BE2C (cell line): Measurements from ENCODE around the gene ITPRID2. TPM values are rescaled to one million over a fixed set of nuclear protein-coding genes. Genes with fewer than 3 reads are reported as not detected.

Experiments used
- DNase-seq: peaks from one replicate; pipeline ENCODE4 v3.0.0-alpha.2; 2020
- H3K27me3 ChIP-seq: fragments of 250-450 bp; sonication (Bioruptor Pico); 2 replicates; pipeline ENCODE4 v1.5.1; 2020; ENCODE audit warnings: mild to moderate bottlenecking
- H3K36me3 ChIP-seq: fragments of 250-450 bp; sonication (Bioruptor Pico); 2 replicates; pipeline ENCODE4 v1.5.1; 2020; ENCODE audit warnings: mild to moderate bottlenecking
- H3K4me1 ChIP-seq: fragments of 250-450 bp; sonication (Bioruptor Pico); 2 replicates; pipeline ENCODE4 v1.5.1; 2020
- H3K4me3 ChIP-seq: 2 replicates; pipeline ENCODE4 v1.5.1; 2011; ENCODE audit warnings: low read depth, low read length
- H3K9me3 ChIP-seq: fragments of 250-450 bp; sonication (Bioruptor Pico); 2 replicates; pipeline ENCODE4 v1.5.1; 2020
- CTCF ChIP-seq: IDR thresholded peaks from 2 replicates; pipeline ENCODE4 v1.5.1; 2012; ENCODE audit warnings: mild to moderate bottlenecking, low read depth, low read length
- polyA plus RNA-seq: library from polyadenylated mRNA; unstranded; fragments of >200 nt; gene quantifications from one replicate; pipeline ENCODE4 v1.2.1, GENCODE V29; 2012; ENCODE audit warnings: low read depth, missing spikeins; ENCODE audit not compliant: insufficient read length, insufficient read depth

ITPRID2 gene
- polyA plus RNA-seq: 24.0 TPM

- Histone ChIP-seq H3K27me3 (peaks cover 11% of the 10 kb centered on the region; the same call in 1 of the 2 replicates), H3K4me3 (peak within 1 kb of the TSS; percentile 74), H3K4me1 (no peaks in the 10 kb centered on the region), H3K9me3 (no peaks in the 10 kb centered on the region), H3K36me3 (no peaks in the 10 kb centered on the region)
- no peak for TF ChIP-seq CTCF
- DNase-seq: peak; percentile 77
Measured at GRCh38 chr2:181891258-181891965, at the start of gene ITPRID2. TSS of gene ITPRID2 (plus strand) at chr2:181891730. CDS start at chr2:181892067, 337 bp downstream.

DNA sequence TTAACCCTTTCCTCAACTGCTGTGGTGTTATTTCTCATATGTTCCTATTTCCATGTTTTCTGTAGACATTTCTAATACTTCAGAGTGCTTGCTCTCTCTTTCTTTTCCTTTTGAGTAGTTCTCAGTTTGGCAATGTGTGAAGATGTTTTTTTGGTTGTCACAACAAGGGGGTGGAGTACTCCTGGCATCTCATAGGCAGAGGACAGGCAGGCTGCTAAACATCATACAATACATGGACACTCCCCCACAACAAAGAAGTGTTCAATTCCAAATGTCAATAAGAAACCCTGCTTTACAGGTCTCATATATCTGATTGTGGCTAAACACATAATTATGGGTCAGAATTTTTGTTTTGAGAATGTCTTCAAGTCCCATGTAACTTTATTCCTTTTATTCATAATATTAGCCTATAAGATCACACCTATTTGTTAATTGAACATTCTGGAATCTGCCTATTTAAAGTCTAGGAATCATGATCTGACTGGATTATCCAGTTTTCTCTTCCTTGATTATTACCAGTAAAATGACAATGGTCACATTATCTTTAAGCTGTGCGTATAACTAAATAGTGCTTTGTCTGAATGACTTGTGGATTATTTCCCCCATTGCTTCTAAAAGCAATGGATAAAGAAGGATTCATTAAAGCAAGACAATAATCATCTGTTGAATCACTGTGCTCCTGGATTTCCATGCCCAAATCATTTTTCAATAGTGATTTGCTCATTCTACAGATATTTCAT lies 46.8 kb upstream of the ITPRID2 start:
- Histone ChIP-seq H3K4me3 (no peak overlapping the region), H3K9me3 (no peaks in the 10 kb centered on the region), H3K36me3 (no peaks in the 10 kb centered on the region), H3K4me1 (no peaks in the 10 kb centered on the region), H3K27me3 (no peaks in the 10 kb centered on the region)
- no peak for TF ChIP-seq CTCF
- no peak for DNase-seq

DNA sequence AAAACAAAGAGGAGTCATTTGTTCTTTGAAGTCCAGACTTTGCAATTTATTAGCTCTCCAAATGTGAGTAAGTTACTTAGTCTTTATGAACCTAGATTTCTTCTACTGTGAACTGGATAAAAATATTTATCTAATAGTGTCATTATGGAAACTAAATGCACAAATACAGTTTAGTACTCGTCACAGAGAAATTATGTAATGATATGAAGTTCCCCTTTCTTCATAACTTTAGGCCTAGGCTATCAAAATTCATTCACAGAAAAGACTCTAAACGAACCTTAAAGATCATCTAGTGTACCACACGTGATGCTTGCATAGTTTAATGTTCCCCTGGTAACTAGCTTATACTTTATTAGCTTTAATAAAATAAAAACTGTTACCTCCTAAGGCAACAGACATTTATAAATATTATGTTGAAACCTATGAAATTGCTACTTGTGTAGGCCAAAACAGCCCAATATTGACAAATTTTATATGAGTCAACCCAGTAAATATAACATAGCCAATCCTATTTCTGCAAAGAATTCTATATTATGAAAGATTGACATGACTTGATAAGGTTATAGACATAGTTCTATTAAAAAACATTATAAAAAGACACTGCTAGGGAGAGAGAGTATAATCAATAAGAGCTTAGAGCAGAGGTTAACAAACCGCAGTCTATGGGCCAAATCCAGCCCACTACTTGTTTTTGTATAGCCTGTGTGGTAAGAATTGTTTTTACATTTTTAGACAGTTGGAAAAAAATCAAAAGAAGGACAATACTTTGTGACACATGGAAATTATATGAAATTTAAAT lies 44.9 kb upstream of the ITPRID2 start:
- H3K9me3 ChIP-seq: no peaks in the 10 kb centered on the region
- DNase-seq: no peak
- no peak for TF ChIP-seq CTCF

GRCh38 chr2:181847198-181847556 lies 44.4 kb upstream of the ITPRID2 start:
- H3K9me3 ChIP-seq: no peaks in the 10 kb centered on the region
- H3K4me3 ChIP-seq: no peak overlapping the region
- H3K36me3 ChIP-seq: no peaks in the 10 kb centered on the region
- TF ChIP-seq CTCF: no peak
- no peak for DNase-seq
- no peaks in the 10 kb centered on the region for H3K27me3 ChIP-seq
- no peaks in the 10 kb centered on the region for H3K4me1 ChIP-seq

More for the DNA sequence above, 44.9 kb upstream of the ITPRID2 start:
- Histone ChIP-seq H3K27me3 (no peaks in the 10 kb centered on the region), H3K4me1 (no peaks in the 10 kb centered on the region), H3K4me3 (no peak overlapping the region), H3K36me3 (no peaks in the 10 kb centered on the region)

- H3K9me3 ChIP-seq: no peaks in the 10 kb centered on the region
- H3K36me3 ChIP-seq: no peaks in the 10 kb centered on the region
- no peaks in the 10 kb centered on the region for H3K4me1 ChIP-seq
- no peak for TF ChIP-seq CTCF
- no peak overlapping the region for H3K4me3 ChIP-seq
- H3K27me3 ChIP-seq: no peaks in the 10 kb centered on the region
- no peak for DNase-seq
Measured at GRCh38 chr2:181847702-181848101, 43.8 kb upstream of the ITPRID2 start.
